ENCODE measurements around the gene KIF26B.

KIF26B gene

DNA sequence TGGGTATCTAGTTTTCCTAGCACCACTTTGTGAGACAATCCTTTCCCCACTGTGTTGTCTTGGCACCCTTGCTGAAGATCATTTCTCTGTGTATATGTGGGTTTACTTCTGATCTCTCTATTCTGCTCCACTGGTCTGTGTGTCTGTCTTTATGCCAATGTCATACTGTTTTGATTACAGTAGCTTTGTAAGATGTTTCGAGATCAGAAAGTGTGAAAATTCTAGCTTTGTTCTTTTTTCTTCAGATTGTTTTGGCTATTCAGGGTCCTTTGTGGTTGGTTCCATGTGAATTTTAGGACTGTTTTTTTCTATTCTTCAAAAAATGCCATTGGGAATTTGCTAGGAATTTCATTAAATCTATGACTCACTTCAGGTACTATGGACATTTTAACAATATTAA, 116.2 kb downstream of the KIF26B start:
- DNase-seq (ENCODE audit: extremely low read depth in 1 of 2, low read depth in 1 of 2) = no peak

DNA sequence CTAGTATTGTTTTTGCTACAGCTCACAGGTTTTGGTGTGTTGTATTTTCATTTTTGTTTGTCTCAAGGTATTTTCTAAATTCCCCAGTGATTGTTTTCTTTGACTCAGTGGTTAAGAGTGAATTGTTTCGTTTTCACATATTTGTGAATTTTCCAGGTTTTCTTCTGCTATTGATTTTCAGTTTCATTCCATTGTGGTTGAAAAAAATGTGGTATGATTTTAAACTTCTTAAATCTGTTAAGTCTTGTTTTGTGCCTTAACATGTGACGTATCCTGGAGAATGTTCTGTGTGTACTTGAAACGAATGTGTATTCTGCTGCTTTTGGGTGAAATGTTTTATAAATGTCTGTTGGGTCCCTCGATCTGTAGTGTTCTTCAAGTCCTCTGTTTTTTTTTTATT, 117.9 kb downstream of the KIF26B start:
- DNase-seq (ENCODE audit: extremely low read depth in 1 of 2, low read depth in 1 of 2) = no peak

DNA sequence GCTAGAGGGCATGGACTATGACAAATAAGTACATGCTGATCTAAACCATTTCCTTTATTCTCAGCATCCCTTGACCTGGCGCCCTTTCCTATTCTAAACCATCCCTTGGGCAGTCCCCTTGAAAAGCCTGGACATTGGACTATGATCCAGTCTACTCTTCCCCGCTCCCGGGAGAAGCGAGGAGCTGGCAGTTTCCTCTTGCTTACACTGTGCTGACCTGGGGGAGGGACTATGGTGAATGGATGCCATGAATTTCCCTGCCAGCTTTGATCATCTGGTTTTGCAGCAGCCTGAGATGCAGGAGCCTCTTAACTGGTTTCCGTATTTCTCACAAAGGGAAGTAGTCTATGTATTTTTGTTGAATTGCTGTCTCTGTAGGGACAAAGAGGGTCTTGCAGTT, 121.7 kb downstream of the KIF26B start:
- no peak for DNase-seq (ENCODE audit: extremely low read depth in 1 of 2, low read depth in 1 of 2)

DNA sequence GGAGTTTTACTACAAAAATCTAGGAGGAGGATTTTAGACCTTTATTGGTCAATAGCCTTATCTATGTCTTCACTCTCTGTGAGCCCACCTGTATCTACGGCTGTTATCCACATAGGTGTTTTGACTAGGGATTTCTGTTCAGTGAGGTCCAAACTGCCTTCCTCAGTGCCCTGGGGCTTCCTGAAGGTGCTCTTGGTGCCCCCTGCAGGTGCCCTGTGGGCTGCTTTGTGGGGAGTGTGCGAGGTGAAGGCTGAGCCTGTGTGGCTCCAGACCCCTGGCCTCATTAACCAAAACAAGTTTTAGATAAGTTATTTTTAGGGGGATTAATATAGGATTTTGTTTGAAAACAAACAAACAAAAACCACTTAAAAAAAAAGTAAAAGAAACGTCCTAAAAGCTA, 122.5 kb downstream of the KIF26B start:
- DNase-seq (ENCODE audit: extremely low read depth in 1 of 2, low read depth in 1 of 2) = no peak

DNA sequence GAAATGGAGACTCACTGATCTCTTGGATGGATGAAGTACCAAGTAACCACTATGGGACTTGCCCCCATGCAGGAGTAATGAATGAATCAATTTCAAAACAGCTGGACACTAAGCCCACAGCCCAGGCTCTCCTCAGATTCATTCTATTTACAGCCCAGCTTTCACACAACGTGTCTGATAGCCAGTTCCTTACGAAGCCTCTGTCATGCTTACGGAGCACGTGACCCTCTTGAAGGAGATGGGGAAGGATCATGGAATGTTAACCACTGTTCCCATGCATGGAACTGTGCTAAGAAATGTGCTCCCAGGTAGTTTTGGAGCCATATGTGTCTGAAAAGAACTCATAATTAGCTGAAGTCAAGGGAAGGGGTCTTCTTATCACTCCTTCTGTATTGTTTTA, 124.1 kb downstream of the KIF26B start:
- DNase-seq (ENCODE audit: extremely low read depth in 1 of 2, low read depth in 1 of 2) = no peak

DNA sequence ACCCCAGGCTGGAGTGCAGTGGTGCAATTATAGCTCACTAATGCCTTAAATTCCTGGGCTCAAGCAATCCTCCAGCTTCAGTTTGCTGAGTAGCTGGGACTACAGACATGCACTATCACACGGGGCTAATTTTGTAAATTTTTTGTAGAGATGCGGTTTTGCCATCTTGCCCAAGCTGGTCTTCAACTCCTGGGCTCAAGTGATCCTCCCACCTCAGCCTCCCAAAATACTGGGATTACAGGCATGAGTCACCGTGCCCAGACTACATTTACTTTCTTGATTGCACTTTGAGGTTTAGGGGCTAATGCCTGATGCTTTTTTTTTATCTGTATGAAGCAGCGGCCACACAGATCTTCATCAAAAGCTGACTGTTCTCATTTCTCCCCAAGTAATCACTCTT, 124.6 kb downstream of the KIF26B start:
- DNase-seq (ENCODE audit: extremely low read depth in 1 of 2, low read depth in 1 of 2) = no peak

DNA sequence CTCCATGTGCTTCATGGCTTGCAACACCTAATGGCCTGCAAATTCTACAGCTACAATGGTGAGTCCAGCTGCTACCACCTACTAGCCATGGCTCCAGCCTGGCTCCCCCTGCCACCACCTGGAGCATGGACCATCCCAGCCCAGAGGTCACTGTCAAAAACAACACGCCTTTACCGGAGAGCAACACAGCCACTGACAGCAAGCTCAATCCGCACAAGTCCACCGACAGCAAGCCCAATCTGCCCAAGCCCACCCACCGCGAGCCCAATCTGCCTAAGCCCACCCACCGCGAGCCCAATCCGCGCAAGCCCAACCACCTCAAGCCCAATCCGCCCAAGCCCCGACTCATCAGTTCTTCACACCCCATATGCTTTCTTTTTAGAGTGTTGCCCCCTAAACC, 128.2 kb downstream of the KIF26B start:
- no peak for DNase-seq (ENCODE audit: extremely low read depth in 1 of 2, low read depth in 1 of 2)

DNA sequence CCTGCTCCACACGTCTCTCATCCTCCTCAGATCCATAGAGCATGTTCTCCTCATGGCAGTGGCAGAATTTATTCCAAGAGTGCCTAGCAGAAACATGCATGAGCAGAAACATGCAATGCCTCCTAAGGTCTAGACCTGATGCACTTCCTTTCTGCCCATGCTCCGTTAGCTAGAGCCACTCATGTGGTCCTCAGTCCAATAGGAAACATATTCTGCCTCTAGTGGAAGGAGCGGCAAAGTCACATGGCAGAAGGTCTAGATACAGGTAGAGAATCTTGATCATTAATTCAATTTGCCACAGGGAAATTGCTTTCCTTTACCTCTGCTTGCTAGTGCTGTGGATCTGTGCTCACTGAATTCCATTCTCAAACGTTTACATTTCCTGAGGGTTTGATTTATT, 130.4 kb downstream of the KIF26B start:
- no peak for DNase-seq (ENCODE audit: extremely low read depth in 1 of 2, low read depth in 1 of 2)

DNA sequence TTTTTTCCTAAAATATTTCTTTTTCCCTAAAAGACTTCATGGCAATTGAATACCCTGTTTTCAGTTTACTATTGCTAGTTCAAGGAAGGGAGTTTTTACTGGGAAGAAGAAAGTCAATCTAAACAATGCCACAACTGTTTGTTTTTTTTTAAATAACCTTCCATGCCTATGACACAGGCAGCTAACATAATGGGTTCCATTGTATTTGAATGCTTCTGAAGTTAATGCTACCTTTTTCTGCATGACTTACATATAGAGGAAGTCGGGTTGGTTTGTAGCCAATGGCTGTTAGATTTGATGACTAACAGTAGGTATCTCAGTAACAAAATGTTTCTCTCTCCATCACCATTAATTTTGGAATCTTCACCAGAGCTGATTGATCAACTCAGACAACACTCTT, 134.0 kb downstream of the KIF26B start:
- DNase-seq (ENCODE audit: extremely low read depth in 1 of 2, low read depth in 1 of 2) = no peak

DNA sequence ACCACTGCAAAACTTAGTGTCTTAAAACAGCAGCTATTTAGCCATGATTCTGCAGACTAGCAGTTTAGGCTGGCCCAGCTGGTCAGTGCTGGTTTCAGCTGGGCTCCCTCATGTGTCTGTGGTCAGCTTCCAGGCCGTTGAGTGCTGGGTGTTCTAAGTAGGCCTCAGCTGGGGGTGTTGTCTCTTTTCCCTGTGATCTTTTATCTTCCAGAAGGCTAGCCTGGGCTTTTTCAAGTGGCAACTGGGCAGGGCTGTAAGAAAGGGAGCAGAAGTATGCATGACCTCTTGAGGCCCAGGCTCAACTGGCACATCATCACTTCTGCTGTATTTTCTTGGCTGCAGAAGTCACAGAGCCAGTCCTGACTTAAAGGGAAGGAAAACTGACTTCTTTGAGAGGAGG, 136.1 kb downstream of the KIF26B start:
- DNase-seq (ENCODE audit: extremely low read depth in 1 of 2, low read depth in 1 of 2) = no peak

DNA sequence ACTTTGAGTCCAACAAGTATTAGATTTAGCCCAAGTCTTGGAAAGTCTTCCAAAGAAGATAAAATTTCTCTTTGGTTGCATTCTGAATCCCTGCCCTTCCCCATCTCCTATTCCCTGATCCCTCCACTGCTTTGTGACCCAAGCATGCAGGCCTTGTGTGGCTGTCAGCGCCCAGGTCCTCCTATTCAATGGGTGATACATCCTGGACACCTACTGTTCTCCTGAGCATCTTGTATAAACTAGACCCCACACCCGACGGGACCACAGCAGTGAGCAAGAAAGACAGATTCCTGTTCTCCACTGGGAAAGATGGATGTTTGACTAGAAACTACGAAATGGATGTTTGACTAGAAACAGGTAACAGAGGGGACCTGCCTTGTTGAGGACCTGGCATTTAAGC, 136.6 kb downstream of the KIF26B start:
- no peak for DNase-seq (ENCODE audit: extremely low read depth in 1 of 2, low read depth in 1 of 2)

DNA sequence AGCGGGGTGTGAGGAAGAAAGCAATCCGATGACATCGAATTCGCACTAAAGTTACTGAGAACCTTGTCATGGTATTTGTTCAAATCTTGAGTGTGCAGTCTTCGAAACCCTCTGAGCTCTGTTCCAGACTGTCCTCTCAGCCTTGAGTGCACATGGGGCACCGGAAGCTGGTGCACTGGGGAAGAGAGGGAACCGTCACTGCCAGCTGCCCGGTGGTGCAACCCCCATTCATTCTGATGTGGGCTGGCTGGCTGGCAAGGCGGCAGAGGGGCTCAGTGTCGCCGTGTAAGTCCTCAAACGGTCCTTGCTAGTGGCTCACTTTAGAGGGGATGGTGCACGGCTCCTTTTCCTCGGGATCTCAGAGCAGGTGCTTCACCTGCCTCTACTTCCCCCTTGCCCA, 137.4 kb downstream of the KIF26B start:
- no peak for DNase-seq (ENCODE audit: extremely low read depth in 1 of 2, low read depth in 1 of 2)

DNA sequence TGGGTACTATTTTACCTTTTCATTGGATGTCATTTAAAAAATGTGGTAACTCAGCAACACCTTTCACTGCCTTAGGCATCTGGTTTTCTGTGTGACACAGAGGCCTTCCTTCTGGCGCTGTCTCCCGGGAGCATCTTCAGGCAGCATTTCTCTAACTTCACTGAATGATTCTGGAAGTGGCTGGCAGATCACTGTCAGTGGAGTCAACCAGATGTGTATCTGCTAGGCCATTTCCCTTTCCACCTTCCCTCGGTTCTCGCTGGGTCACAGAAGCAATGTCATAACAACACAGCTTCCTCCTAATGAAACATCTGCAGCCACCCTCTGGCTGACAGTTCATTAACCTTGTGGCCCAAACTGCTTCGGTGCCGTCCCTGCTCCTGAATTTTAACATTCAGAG, 137.8 kb downstream of the KIF26B start:
- no peak for DNase-seq (ENCODE audit: extremely low read depth in 1 of 2, low read depth in 1 of 2)

DNA sequence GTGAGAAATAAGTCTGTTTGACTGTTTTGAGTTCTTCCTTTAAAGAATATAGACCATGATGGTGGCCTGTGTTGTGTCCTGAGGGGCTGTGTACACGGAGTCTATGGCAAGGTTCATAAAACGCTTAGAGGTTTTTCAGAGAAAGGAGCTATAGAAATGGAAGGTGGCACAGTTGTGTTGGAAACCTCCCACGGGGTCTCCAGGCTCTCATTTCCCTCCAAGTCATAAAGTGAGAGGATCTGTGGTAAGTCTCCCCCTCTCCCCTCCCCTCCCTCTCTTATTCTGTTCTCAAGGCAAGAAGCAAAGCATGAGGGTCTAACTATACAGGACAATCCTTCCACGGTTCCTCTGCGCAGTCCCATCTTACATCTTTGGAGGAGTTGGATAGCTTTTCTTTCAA, 139.2 kb downstream of the KIF26B start:
- DNase-seq (ENCODE audit: extremely low read depth in 1 of 2, low read depth in 1 of 2) = no peak

DNA sequence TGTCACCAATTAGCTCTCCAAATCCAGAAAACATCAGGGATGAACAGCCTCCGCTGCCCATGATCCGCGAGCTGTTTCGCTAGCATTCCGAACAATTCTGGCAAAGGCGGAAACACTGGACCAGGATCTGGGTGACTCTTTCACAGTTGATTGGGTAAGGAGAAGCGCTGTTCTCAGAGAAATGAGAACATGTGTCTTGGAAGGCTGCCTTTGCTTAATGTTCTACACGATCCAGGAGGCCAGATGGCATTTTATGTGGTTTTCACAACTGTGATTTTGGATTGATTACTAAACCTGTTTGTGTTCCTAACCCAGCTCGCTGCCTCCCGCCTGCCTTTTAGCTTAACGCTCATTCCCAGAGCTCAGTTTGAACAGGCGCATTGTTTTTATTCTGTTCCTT, 144.0 kb downstream of the KIF26B start:
- no peak for DNase-seq (ENCODE audit: extremely low read depth in 1 of 2, low read depth in 1 of 2)

DNA sequence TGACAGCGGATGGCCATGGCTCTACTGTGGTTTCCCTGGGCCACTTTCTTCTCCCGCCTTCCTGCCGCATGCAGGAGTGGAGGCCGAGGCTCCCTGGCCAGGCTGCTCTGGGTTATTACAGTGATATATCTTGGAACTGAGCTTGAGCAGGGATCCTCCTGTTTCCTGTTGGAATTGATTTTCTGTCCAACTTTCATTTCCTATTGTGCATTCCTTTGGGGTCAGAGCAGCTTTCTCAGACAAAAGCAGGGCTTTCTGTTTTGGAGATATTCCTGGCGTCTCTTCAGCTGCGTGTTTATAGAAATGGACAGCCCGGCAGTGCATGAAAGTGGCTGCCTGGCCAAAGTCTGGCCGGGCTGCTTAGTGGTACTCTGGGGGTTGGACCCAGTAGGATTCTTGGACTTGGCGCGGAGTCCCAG, 146.4 kb downstream of the KIF26B start:
- DNase-seq (ENCODE audit: extremely low read depth in 1 of 2, low read depth in 1 of 2) = no peak

DNA sequence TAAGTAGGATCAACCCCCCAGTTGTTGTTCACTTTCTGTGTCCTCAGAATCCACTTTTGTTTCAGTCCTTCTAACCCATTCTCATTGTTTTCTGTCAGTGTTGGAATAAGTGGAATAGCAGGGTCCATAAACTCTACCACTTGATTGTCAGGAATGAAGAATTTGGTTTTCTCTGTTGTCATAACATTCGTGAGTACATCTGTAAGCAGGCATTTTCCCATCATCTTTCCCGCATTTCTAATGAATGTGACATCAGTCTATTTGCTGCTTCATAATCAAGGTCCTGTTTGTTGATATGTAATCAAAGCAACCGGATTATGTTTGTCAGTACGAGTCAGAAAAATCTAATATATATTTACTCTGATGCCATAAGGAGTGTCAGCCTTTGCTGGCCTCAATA, 147.1 kb downstream of the KIF26B start:
- DNase-seq (ENCODE audit: extremely low read depth in 1 of 2, low read depth in 1 of 2) = no peak

DNA sequence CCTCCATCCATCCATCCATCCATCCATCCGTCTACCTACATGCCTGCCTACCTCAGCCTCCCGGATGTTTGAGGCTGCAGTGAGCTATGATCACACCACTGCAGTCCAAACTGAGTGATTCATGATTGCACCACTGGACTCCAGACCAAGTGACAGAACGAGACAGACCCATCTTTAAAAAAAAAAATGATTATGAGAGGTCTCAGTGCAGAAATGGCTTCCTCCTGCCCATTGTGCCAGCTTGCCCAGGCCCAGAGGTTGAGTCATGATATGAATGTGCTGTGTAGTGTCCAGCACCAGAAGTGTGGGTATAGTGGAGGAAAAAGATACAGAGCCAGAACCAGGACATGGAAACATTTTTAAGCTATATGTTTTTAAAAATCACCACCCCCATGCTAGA, 149.9 kb downstream of the KIF26B start:
- no peak for DNase-seq (ENCODE audit: extremely low read depth in 1 of 2, low read depth in 1 of 2)

DNA sequence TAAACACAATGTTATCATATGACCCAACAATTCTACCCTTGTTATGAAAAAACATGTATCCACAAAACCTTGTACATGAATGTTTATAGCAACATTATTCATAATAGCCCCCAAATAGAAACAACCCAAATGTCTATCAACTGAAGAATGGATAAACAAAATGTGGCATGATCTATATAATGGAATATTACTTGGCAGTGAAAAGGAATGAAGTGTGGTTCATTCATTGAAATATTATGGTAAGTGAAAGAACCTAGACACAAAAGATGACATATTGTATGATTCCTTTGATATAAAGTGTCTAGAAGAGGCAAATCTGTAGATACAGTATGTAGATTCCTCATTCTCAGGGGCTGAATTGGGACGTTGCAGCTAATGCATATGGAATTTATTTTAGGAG, 151.2 kb downstream of the KIF26B start:
- no peak for DNase-seq (ENCODE audit: extremely low read depth in 1 of 2, low read depth in 1 of 2)

DNA sequence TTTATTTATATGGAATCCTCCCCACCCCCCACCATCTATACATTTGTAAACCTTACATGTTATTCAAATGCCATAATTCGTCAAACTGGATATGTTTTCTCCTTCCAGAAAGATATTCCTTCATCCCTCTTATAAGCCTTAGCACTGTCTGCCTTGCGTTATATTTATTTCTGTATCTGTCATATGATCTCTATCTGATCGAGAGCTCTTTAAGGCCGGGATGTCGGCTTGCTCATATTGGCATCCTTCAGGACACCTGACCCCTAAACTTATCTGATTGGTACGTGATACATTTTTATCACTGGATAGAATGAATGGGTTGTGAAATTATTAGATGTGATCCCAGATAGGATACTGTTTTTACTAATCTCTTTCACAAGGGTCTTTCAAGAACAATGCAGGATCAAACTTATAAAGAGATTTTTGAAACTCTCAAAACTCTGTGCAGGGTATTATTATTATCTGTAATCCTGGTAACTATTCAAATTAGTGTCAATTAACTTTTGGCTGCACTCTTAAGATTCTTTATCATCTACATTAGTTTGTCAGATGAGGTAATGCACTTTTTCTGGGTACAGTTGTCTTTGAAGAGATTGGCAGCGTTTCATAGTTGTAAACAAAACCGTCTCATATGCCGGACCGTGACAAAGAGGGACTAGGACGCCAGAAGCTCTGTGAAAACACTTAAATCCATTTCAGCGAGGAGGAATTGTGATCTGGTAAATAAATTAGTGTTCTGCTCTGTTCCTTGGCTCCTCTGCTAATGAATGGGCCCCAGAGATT, 152.0 kb downstream of the KIF26B start:
- DNase-seq (ENCODE audit: extremely low read depth in 1 of 2, low read depth in 1 of 2) = no peak

DNA sequence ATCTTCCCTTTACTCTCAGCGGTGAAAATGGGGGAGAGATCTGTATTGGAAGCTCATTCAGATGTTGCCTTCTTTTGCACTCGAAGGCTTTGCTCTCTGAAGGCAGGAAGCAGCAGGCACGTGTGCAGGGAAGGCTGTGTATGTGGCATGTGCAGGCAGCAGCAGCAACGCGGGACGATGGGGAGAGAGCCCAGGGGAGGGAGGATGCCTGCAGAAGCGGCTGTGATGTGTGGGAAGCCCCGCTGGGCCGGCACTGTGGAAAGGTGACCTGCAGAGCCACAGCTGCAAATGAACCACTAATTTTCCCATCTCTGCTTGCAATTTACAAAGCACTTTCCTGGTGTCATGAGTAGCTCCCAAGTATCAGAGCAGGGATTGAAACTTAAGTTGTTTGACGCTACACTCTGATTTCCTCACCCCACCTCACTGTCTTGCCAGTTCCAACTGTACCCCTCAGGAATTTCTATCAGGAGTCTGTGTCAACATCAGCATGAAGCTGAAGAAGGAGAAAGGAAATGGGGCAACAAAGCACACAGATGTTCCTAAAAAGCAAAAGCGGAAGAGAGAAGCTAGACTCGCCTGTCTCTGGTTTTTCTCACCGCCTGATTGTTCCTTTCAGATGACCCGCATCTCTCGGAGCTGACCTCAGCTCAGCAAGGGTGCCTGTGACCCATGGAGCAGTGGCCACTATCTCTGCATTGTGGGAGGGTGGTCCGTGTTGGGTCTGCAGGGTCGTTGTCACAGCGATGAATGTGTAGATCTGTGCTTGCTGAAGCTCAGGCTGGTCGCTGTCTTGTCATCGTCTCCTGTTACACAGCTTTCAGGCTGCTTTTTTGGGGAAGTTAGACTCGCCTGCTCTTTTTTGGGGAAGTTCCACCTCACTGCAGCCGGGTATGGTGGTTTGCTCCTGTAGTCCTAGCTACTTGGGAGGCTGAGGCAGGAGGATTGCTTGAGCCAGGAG, 156.1 kb downstream of the KIF26B start:
- DNase-seq (ENCODE audit: extremely low read depth in 1 of 2, low read depth in 1 of 2) = no peak

DNA sequence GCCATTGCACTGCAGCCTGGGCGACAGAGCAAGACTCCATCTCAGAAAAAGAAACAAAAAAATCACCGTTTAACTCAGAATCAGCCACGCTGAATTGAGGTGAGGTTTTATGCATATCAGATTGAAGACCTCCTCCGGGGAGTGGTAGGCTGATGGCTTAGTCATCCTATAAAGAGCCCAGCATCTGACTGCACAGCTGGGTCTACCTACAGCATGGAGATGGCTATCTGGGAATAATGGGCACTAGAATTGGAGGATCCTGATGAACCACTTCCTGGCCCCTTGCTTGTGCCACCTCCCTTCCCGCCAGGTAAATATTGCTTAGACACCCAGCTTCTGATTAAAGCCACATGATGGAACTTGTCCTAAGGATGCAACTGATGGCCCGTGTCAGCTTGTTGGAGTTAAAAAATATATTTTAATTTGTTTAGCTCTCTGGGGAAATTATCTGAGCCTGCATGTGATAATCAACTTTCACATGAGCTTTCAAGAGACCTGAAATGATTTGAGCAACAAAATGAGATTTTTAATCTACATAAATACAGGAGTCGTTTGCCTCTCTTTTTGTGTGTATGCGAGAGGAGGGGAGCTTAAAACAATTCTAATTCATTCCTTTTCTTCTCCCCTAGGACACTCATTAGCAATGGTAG, 157.2 kb downstream of the KIF26B start:
- DNase-seq (ENCODE audit: extremely low read depth in 1 of 2, low read depth in 1 of 2) = no peak

Data from activated CD8-positive, alpha-beta memory T cell treated with anti-CD3 and anti-CD28 coated beads for 1 hour (primary cell).